MV-4-11 (cell line): ENCODE data around the gene FRMPD2.
"Not testable (repeated sequence)": the region's sequence is repeated elsewhere in the genome, so short reads cannot be mapped to it uniquely, and the experiment has no call there.

Source experiments
- DNase-seq: peaks from one replicate; lab custom pipeline; 2025; lab: John Stamatoyannopoulos, UW

Gene FRMPD2

GRCh38 chr10:48233559-48234005 is 40.9 kb downstream of the FRMPD2 start:
- DNase-seq: no peak

GRCh38 chr10:48232717-48233447 is 41.6 kb downstream of the FRMPD2 start:
- no peak for DNase-seq

- DNase-seq: no peak
These were observed 42.7 kb downstream of the FRMPD2 start for GRCh38 chr10:48231699-48232315.

GRCh38 chr10:48231178-48231577 is 43.3 kb downstream of the FRMPD2 start:
- no peak for DNase-seq

- DNase-seq: no peak
These were observed 47.3 kb downstream of the FRMPD2 start for GRCh38 chr10:48227213-48227612.

GRCh38 chr10:48224979-48225560 is 49.4 kb downstream of the FRMPD2 start:
- no peak for DNase-seq

- no peak for DNase-seq
These were observed 50.2 kb downstream of the FRMPD2 start for GRCh38 chr10:48224296-48224695.

- DNase-seq: no peak
These were observed 52.7 kb downstream of the FRMPD2 start for GRCh38 chr10:48221814-48222213.

- DNase-seq: not testable (repeated sequence)
These were observed 53.5 kb downstream of the FRMPD2 start for GRCh38 chr10:48221031-48221430.

GRCh38 chr10:48219194-48219593 is 55.3 kb downstream of the FRMPD2 start:
- DNase-seq: no peak

GRCh38 chr10:48216744-48217143 is 57.8 kb downstream of the FRMPD2 start:
- DNase-seq: no peak

GRCh38 chr10:48216204-48216505 is 58.3 kb downstream of the FRMPD2 start:
- no peak for DNase-seq

- DNase-seq: peak; percentile 39
These were observed 58.9 kb downstream of the FRMPD2 start for GRCh38 chr10:48215486-48216203.

GRCh38 chr10:48214716-48215485 is 59.6 kb downstream of the FRMPD2 start:
- DNase-seq: no peak

- DNase-seq: no peak
These were observed 61.4 kb downstream of the FRMPD2 start for GRCh38 chr10:48213047-48213446.

- no peak for DNase-seq
These were observed 62.7 kb downstream of the FRMPD2 start for GRCh38 chr10:48211777-48212176.

GRCh38 chr10:48210966-48211365 is 63.5 kb downstream of the FRMPD2 start:
- DNase-seq: no peak

- DNase-seq: no peak
These were observed 64.1 kb downstream of the FRMPD2 start for GRCh38 chr10:48210391-48210790.

- DNase-seq: no peak
These were observed 65.3 kb downstream of the FRMPD2 start for GRCh38 chr10:48209241-48209640.

GRCh38 chr10:48207853-48208252 is 66.6 kb downstream of the FRMPD2 start:
- DNase-seq: no peak

GRCh38 chr10:48206482-48207250 is 67.8 kb downstream of the FRMPD2 start:
- DNase-seq: no peak
